Trophoblast cell (in vitro differentiated cells and primary cell): ENCODE data around the gene SAMD9.
"Not testable (repeated sequence)": the region's sequence is repeated elsewhere in the genome, so short reads cannot be mapped to it uniquely, and the experiment has no call there.

Experiments
- DNase-seq, 2 donors: peaks; one replicate each; pipeline ENCODE4 v3.0.0-alpha.2; 2016
- H2AFZ ChIP-seq: 2 replicates; pipeline ENCODE4 v1.6.1; 2013; ENCODE audit warnings: low read length, moderate library complexity, mild to moderate bottlenecking; ENCODE audit not compliant: insufficient read depth, poor library complexity
- H2AK5ac ChIP-seq: 2 replicates; pipeline ENCODE4 v1.6.1; 2013; ENCODE audit warnings: mild to moderate bottlenecking, low read length
- H2BK120ac ChIP-seq: 2 replicates; pipeline ENCODE4 v1.6.1; 2013; ENCODE audit warnings: low read length, mild to moderate bottlenecking, moderate library complexity; ENCODE audit not compliant: insufficient read depth, poor library complexity
- H2BK12ac ChIP-seq: 2 replicates; pipeline ENCODE4 v1.6.1; 2013; ENCODE audit warnings: mild to moderate bottlenecking, low read length, moderate library complexity
- H2BK5ac ChIP-seq: 2 replicates; pipeline ENCODE4 v1.6.1; 2013; ENCODE audit warnings: low read length, low read depth, moderate library complexity, mild to moderate bottlenecking; ENCODE audit not compliant: poor library complexity
- H3K14ac ChIP-seq: 2 replicates; pipeline ENCODE4 v1.6.1; 2013; ENCODE audit warnings: mild to moderate bottlenecking, low read length
- H3K18ac ChIP-seq: 2 replicates; pipeline ENCODE4 v1.6.1; 2013; ENCODE audit warnings: mild to moderate bottlenecking, low read length
- H3K23ac ChIP-seq: 2 replicates; pipeline ENCODE4 v1.6.1; 2013; ENCODE audit warnings: low read length
- H3K27ac ChIP-seq: 2 replicates; pipeline ENCODE4 v1.5.1; 2013; ENCODE audit warnings: low read depth, mild to moderate bottlenecking, inconsistent platforms, low read length, moderate library complexity
- H3K27me3 ChIP-seq: 2 replicates; pipeline ENCODE4 v1.6.1; 2013; ENCODE audit warnings: inconsistent platforms, mild to moderate bottlenecking, low read length, moderate library complexity; ENCODE audit not compliant: insufficient read depth
- H3K36me3 ChIP-seq, 2 experiments: 1 replicate in 1 of 2; 2 replicates in 1 of 2; pipeline ENCODE4 v1.6.1; 2013; ENCODE audit warnings: low read length in 2 of 2, mild to moderate bottlenecking in 2 of 2, moderate library complexity in 1 of 2; ENCODE audit not compliant: insufficient read depth in 2 of 2, control insufficient read depth in 1 of 2
- H3K4ac ChIP-seq: 2 replicates; pipeline ENCODE4 v1.6.1; 2013; ENCODE audit warnings: low read depth, mild to moderate bottlenecking, low read length, moderate library complexity
- H3K4me1 ChIP-seq, 2 experiments: 1 replicate in 1 of 2; 2 replicates in 1 of 2; pipeline ENCODE4 v1.6.1; 2013; ENCODE audit warnings: low read length in 2 of 2, mild to moderate bottlenecking in 2 of 2, moderate library complexity in 1 of 2; ENCODE audit not compliant: insufficient read depth in 2 of 2, control insufficient read depth in 1 of 2
- H3K4me2 ChIP-seq: 2 replicates; pipeline ENCODE4 v1.6.1; 2013; ENCODE audit warnings: inconsistent platforms, mild to moderate bottlenecking, low read length, moderate library complexity
- H3K4me3 ChIP-seq: 2 replicates; pipeline ENCODE4 v1.5.1; 2013; ENCODE audit warnings: mild to moderate bottlenecking, low read depth, low read length, inconsistent platforms
- H3K79me1 ChIP-seq: one replicate; pipeline ENCODE4 v1.6.1; 2013; ENCODE audit warnings: low read length
- H3K79me2 ChIP-seq: 2 replicates; pipeline ENCODE4 v1.6.1; 2013; ENCODE audit warnings: low read length, mild to moderate bottlenecking; ENCODE audit not compliant: control insufficient read depth, insufficient read depth, poor library complexity
- H3K9ac ChIP-seq: 2 replicates; pipeline ENCODE4 v1.6.1; 2013; ENCODE audit warnings: mild to moderate bottlenecking, low read length
- H3K9me3 ChIP-seq: 2 replicates; pipeline ENCODE4 v1.6.1; 2013; ENCODE audit warnings: low read depth, mild to moderate bottlenecking, control low read depth, inconsistent platforms, low read length; ENCODE audit not compliant: insufficient read depth
- H4K12ac ChIP-seq: 2 replicates; pipeline ENCODE4 v1.6.1; 2013; ENCODE audit warnings: low read depth, mild to moderate bottlenecking, low read length, moderate library complexity
- H4K8ac ChIP-seq: 2 replicates; pipeline ENCODE4 v1.6.1; 2013; ENCODE audit warnings: low read depth, mild to moderate bottlenecking, low read length, moderate library complexity
- H4K91ac ChIP-seq: one replicate; pipeline ENCODE4 v1.6.1; 2013; ENCODE audit warnings: low read depth, mild to moderate bottlenecking, low read length, moderate library complexity
- WGBS: extraction: QIAGEN DNeasy Blood & Tissue Kit; methylation state at CpG from one replicate; pipeline ENCODE4 v1.1.7; 2013; ENCODE audit warnings: missing lambda C conversion rate; ENCODE audit not compliant: insufficient read length, insufficient coverage; ENCODE audit errors: extremely low coverage; 5-methylcytosine and 5-hydroxymethylcytosine counted together

The SAMD9 gene

GRCh38 chr7:93138576-93138975 is 20.8 kb upstream of the SAMD9 start:
- Histone ChIP-seq H3K9me3 (no peaks in the 10 kb centered on the region), H3K79me1 (no peaks in the 10 kb centered on the region), H3K4me1 (no peaks in the 10 kb centered on the region), H2BK120ac (no peak overlapping the region), H4K8ac (no peak overlapping the region), H2BK12ac (no peak overlapping the region), H3K27ac (no peak overlapping the region), H2BK5ac (no peak overlapping the region), H3K18ac (no peak overlapping the region), H3K9ac (no peak overlapping the region), H3K4me3 (no peak overlapping the region), H4K91ac (no peak overlapping the region), H3K79me2 (no peaks in the 10 kb centered on the region), H3K4ac (no peak overlapping the region), H3K27me3 (no peaks in the 10 kb centered on the region), H3K4me2 (no peak overlapping the region), H3K14ac (no peak overlapping the region), H3K23ac (no peak overlapping the region), H4K12ac (no peak overlapping the region), H3K36me3 (no peaks in the 10 kb centered on the region), H2AFZ (no peak overlapping the region), H2AK5ac (no peak overlapping the region)
- WGBS = no CpG with 5 or more reads among the region's 4 CpGs
- no peak for DNase-seq

GRCh38 chr7:93133005-93133404 is 15.2 kb upstream of the SAMD9 start:
- no peak overlapping the region for H2BK120ac ChIP-seq
- H3K4me3 ChIP-seq = no peak overlapping the region
- H3K27me3 ChIP-seq = no peaks in the 10 kb centered on the region
- no peak overlapping the region for H4K8ac ChIP-seq
- H2BK12ac ChIP-seq = no peak overlapping the region
- no peak overlapping the region for H2BK5ac ChIP-seq
- no peak overlapping the region for H3K4me2 ChIP-seq
- no peaks in the 10 kb centered on the region for H3K4me1 ChIP-seq
- H2AK5ac ChIP-seq = no peak overlapping the region
- no peak overlapping the region for H3K23ac ChIP-seq
- H2AFZ ChIP-seq = no peak overlapping the region
- no peak overlapping the region for H4K12ac ChIP-seq
- no peak for DNase-seq
- no peak overlapping the region for H4K91ac ChIP-seq
- H3K9me3 ChIP-seq = no peaks in the 10 kb centered on the region
- H3K79me1 ChIP-seq = no peaks in the 10 kb centered on the region
- no peak overlapping the region for H3K27ac ChIP-seq
- H3K36me3 ChIP-seq = no peaks in the 10 kb centered on the region
- WGBS = no CpG with 5 or more reads among the region's 1 CpG
- no peaks in the 10 kb centered on the region for H3K79me2 ChIP-seq
- no peak overlapping the region for H3K4ac ChIP-seq
- H3K9ac ChIP-seq = no peak overlapping the region
- no peak overlapping the region for H3K18ac ChIP-seq
- H3K14ac ChIP-seq = no peak overlapping the region

GRCh38 chr7:93132216-93132615 is 14.4 kb upstream of the SAMD9 start:
- WGBS = no CpG with 5 or more reads among the region's 3 CpGs
- H3K9me3 ChIP-seq = no peaks in the 10 kb centered on the region

GRCh38 chr7:93126954-93127353 is 9.2 kb upstream of the SAMD9 start:
- H3K79me2 ChIP-seq, H3K27ac ChIP-seq, H3K23ac ChIP-seq, H3K4ac ChIP-seq, H3K9ac ChIP-seq, H3K9me3 ChIP-seq, DNase-seq, H3K14ac ChIP-seq, H4K91ac ChIP-seq, H2BK120ac ChIP-seq, H2AFZ ChIP-seq, H2AK5ac ChIP-seq, H3K36me3 ChIP-seq, H3K18ac ChIP-seq, H2BK5ac ChIP-seq, H3K4me2 ChIP-seq, H3K79me1 ChIP-seq, H4K8ac ChIP-seq, H3K27me3 ChIP-seq, H3K4me1 ChIP-seq, H4K12ac ChIP-seq, H2BK12ac ChIP-seq, H3K4me3 ChIP-seq: not testable (repeated sequence)
- WGBS = no CpG with 5 or more reads among the region's 1 CpG

More at GRCh38 chr7:93132216-93132615, 14.4 kb upstream of the SAMD9 start:
- no peak overlapping the region for H2BK12ac ChIP-seq
- no peak overlapping the region for H2AFZ ChIP-seq
- H3K79me2 ChIP-seq = no peaks in the 10 kb centered on the region
- H2BK5ac ChIP-seq = no peak overlapping the region
- no peaks in the 10 kb centered on the region for H3K27me3 ChIP-seq
- no peak overlapping the region for H2BK120ac ChIP-seq
- no peak overlapping the region for H3K23ac ChIP-seq
- H4K8ac ChIP-seq = no peak overlapping the region
- no peak overlapping the region for H3K27ac ChIP-seq
- no peak overlapping the region for H3K18ac ChIP-seq
- no peak overlapping the region for H2AK5ac ChIP-seq
- no peak overlapping the region for H3K4ac ChIP-seq
- H3K9ac ChIP-seq = no peak overlapping the region
- no peak overlapping the region for H3K14ac ChIP-seq
- no peaks in the 10 kb centered on the region for H3K4me1 ChIP-seq
- no peak overlapping the region for H4K91ac ChIP-seq
- no peak for DNase-seq
- H3K4me2 ChIP-seq = no peak overlapping the region
- no peaks in the 10 kb centered on the region for H3K36me3 ChIP-seq
- no peak overlapping the region for H4K12ac ChIP-seq
- no peaks in the 10 kb centered on the region for H3K79me1 ChIP-seq
- H3K4me3 ChIP-seq = no peak overlapping the region
